Measurements from ENCODE around the gene GUK1.

GRCh38 chr1:228175316-228176023 is 35.4 kb downstream of the GUK1 start:
- TF ChIP-seq CTCF (IDR thresholded peaks at IDR 0.05) (no peak), POLR2A (IDR thresholded peaks at IDR 0.05) (no peak)
